Fibroblast of pulmonary artery (primary cell): Measurements from ENCODE around the gene LPIN1.

Source experiments
- DNase-seq: peaks from one replicate; pipeline ENCODE4 v3.0.0-alpha.2; 2010; ENCODE audit warnings: low read depth
- H3K4me3 ChIP-seq: replicated peaks from 2 replicates; pipeline ENCODE4 v1.5.1; 2011; ENCODE audit warnings: low read depth, mild to moderate bottlenecking, control low read depth, low read length, moderate library complexity
- CTCF ChIP-seq: IDR thresholded peaks from 2 replicates; pipeline ENCODE4 v1.5.1; 2011; ENCODE audit warnings: mild to moderate bottlenecking, control low read depth, low read length, inconsistent platforms; ENCODE audit errors: missing control alignments

Gene LPIN1

GRCh38 chr2:11799826-11800225, 53.4 kb downstream of the LPIN1 start:
- no peak overlapping the region for H3K4me3 ChIP-seq
- DNase-seq, result no peak
- no peak for TF ChIP-seq CTCF

DNA sequence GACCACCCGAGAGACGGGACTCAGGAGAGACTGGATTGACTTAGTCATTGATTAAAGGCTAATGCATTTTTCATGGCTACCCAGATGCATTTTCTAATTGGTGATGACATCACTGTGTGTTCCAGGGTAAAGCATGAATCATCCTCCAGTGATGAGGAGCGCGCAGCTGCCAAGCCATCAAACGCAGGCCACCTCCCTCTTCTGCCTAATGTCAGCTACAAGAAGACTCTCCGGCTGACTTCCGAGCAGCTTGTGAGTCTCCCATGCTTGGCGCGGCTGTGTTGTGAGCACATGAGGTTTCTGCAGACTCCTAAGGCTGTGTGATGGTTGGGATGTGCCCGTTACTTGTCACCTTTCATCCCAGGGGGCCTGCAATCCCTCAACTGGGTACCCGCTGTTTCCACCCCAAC, 56.4 kb downstream of the LPIN1 start:
- peak; percentile 76 for DNase-seq

DNA sequence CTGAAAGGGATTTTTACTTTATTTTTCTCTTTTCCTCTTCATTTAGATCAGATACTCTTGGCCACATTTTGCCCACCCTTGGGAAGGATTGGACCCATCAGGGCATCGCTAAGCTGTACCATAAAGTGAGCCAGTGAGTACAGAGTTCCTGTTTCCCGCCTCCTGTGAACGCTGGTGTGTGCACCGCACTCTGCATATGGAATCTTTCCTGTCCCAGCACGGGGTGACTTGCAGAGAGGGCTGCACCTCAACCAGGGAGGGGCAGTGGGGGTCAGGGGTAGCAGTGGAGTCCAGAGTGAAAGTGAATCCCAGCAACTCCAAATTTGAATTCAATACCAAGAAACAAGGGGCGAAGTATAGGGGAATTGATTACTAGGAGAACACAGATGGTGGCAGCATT, 58.6 kb downstream of the LPIN1 start:
- H3K4me3 ChIP-seq, result no peak overlapping the region
- no peak for TF ChIP-seq CTCF
- no peak for DNase-seq

More for the DNA sequence above, 56.4 kb downstream of the LPIN1 start:
- H3K4me3 ChIP-seq, result no peak overlapping the region
- no peak for TF ChIP-seq CTCF

GRCh38 chr2:11805920-11806319, 59.5 kb downstream of the LPIN1 start:
- DNase-seq, result no peak
- H3K4me3 ChIP-seq, result no peak overlapping the region
- no peak for TF ChIP-seq CTCF

GRCh38 chr2:11807156-11808015, 61.0 kb downstream of the LPIN1 start:
- no peak for TF ChIP-seq CTCF
- no peak for DNase-seq
- H3K4me3 ChIP-seq, result no peak overlapping the region

- no peak for DNase-seq
- TF ChIP-seq CTCF, result no peak
- H3K4me3 ChIP-seq, result no peak overlapping the region
These were observed 61.6 kb downstream of the LPIN1 start for GRCh38 chr2:11808016-11808400.
